HG02610 (cell line): Measurements from ENCODE around the gene OLFM1.
"Not testable (repeated sequence)": the region's sequence is repeated elsewhere in the genome, so short reads cannot be mapped to it uniquely, and the experiment has no call there.

ENCODE experiments used
- ATAC-seq: cut with Tn5 transposase; IDR thresholded peaks from one replicate; pipeline ENCODE4 v1.9.1; 2021; ENCODE audit warnings: mild to moderate bottlenecking, moderate library complexity; ENCODE audit not compliant: unreplicated experiment

Gene OLFM1

DNA sequence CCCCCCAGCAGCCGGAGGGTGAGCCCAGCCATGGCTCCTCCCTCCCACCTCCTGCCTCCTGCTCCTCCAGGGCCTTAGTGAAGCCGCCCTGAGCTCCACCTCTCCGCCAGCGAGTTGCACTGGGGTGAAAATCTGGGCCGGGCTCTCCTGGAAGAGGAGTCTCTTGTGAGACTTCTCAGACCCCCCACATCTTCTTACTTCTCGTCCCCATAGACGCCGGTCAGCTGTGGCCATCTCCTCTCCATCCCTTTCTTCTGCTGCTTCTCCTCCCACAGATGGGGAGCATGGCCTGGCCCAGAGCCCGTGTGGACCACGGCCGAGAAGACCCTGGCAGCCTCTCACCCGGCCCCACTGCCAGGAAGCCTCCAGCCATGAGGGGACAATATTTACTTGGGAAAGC lies 17.3 kb downstream of the OLFM1 start:
- ATAC-seq, result no peak

DNA sequence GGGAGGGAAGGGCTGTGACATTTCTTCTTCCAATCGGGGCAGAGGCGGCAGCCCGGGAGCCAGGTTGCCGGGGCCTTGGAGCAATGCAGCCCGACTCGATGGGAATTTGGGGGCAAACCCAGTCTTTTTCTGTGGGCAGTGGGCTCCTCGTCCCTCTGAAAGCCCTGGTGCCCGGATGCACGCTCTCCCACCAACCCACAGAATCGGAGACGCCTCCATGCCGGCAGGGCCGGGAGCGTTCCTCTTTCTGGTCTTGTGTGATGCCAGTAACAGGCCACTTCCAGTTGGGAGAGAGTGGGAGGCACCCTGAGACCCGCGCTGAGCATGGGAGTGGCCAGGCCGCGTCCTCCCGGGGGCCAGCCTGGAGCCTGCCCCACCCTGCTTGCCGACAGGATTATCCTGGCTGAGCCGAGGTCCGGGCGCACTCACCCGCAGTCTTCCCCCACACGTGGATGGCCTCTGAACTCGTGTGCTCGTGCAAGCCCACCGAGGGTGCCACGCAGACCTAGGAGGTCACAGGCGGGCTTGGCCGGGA lies 17.8 kb downstream of the OLFM1 start:
- ATAC-seq, result no peak

DNA sequence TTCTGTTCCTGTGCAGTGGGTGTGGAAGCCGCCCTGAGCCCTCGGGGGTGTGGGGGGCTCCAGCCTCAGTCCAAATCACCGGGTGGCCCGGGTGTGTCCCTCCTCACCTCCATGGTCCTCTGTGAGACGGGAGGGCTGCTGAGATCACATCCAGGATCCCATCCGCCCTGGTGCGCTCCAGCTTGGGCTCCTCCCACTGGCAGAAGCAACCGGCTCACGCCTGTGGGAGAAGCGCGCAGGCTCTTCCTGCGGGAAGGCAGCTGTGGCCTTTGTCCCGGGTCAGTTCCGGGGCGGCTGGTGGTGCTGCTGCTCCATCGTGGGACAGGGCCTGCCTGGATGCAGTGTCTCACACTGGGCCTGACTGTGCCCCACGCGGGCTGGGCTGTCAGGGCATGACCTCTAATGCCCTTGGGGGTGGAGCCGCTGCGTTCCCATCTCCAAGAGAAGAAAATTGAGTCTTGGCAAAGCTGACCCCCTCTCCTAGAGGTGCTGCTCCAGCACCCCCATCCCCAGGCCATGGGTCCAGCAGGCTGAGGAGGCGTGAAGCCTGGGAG lies 18.5 kb downstream of the OLFM1 start:
- ATAC-seq, result no peak

GRCh38 chr9:135106551-135107270 lies 19.2 kb downstream of the OLFM1 start:
- ATAC-seq, result no peak

DNA sequence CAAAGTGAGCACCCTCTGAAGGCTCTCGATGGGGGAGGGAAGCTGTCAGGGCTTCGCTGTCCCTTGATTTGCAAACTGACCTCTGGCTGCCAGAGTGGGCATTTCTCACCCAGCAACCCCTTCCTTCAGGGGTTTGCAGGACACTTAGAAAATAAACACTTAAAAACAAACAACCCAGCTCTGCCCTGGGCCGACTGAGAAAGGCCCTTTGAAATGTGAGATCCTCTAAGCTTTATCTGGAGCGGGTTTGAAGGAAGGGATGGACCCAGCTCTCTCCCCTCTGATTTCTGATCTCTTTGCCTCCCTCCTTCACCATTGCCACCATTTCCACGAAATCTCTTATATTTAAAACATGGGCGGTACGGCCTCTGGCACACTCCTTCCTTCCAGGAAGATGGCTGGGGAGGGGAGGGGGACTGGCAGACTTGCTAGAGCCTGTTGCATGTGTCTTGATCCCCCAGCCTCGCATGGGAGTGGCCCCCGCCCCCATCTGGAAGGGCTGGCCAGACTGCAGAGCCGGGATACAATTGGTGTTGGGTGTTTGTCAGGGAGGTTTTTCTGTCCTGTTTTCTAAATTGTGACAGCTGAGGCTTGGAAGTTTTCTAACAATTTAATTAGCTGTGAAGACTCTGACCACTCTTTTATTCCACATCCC lies 20.2 kb downstream of the OLFM1 start:
- no peak for ATAC-seq

- no peak for ATAC-seq
Observed at GRCh38 chr9:135108831-135109510, 21.5 kb downstream of the OLFM1 start.

GRCh38 chr9:135109650-135110049 lies 22.2 kb downstream of the OLFM1 start:
- ATAC-seq, result no peak

DNA sequence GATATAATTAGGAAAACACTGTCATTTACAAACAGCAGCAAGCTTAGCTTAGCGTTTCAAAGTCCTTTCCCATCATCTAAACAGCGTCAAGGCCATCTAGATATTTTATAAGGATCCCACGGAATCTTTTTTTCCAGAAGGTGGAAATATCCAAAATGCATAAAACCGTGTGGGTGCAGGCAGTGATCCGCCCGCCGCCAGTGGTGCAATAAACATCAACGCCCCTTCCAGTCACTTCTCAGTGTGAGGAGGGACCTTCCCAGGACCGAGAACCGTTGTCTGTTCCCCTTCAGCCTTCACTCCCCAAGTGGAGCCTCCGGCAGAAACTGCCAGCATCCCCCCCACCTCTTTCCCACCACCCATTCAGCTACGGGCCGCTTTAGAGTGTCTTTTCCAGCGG lies 22.9 kb downstream of the OLFM1 start:
- ATAC-seq, result no peak

DNA sequence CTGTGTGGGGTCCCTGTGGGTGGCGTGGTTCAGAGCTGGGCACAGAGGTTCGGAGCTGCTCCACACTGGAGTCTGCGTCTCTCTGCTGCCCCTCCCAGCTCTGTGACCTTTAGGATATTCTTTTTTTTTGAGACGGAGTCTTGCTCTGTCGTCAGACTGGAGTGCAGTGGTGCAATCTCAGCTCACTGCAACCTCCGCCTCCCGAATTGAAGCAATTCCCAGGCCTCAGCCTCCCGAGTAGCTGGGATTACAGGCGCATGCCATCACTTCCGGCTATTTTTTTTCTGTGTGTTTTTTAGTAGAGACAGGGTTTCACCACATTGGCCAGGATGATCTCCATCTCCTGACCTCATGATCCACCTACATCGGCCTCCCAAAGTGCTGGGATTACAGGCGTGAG lies 24.1 kb downstream of the OLFM1 start:
- ATAC-seq, result not testable (repeated sequence)

GRCh38 chr9:135116371-135116770 lies 28.9 kb downstream of the OLFM1 start:
- ATAC-seq, result no peak

DNA sequence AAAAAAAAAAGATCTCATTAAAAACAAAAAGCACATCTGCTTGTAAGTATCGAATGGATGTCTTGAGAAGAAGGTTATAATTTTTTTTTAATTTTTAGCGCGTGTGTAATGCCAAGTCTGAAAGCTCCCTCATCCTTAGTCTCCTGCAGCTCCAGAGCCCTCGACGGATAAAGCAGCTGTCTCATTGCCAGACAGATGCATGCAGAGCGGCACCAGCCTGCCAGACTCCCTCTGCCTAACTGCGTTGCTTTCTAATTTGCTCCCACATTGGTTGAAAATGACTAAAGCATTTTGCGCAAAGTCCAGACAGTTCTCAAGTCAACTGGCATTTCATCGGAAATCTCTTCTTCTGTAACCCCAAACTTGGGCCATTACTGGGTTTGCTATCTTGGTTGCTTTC lies 29.4 kb downstream of the OLFM1 start:
- ATAC-seq, result no peak

DNA sequence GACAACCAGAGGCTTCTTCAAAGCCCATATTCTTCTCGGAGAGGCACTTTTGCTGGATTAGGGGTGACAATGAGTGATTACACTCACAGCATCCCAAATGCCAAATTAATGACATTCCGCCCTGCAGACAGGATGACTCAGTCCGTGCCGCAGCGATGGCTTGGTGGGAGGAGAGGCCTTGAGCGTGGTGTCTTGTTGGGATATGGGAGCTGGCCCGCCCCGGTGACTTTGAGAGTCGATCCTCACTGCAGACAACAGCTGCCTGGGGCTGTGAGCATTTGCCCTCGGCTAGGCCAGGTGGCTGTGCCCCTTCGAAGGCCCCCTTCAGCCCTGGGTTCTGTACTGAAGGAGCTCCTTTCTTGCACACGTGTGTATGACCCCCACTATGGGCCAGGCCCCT lies 29.8 kb downstream of the OLFM1 start:
- ATAC-seq, result no peak

DNA sequence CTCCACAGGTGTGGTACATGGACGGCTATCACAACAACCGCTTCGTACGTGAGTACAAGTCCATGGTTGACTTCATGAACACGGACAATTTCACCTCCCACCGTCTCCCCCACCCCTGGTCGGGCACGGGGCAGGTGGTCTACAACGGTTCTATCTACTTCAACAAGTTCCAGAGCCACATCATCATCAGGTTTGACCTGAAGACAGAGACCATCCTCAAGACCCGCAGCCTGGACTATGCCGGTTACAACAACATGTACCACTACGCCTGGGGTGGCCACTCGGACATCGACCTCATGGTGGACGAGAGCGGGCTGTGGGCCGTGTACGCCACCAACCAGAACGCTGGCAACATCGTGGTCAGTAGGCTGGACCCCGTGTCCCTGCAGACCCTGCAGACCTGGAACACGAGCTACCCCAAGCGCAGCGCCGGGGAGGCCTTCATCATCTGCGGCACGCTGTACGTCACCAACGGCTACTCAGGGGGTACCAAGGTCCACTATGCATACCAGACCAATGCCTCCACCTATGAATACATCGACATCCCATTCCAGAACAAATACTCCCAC lies 32.1 kb downstream of the OLFM1 start:
- ATAC-seq, result no peak

- ATAC-seq, result no peak
Observed at GRCh38 chr9:135120249-135120648, 32.8 kb downstream of the OLFM1 start.

DNA sequence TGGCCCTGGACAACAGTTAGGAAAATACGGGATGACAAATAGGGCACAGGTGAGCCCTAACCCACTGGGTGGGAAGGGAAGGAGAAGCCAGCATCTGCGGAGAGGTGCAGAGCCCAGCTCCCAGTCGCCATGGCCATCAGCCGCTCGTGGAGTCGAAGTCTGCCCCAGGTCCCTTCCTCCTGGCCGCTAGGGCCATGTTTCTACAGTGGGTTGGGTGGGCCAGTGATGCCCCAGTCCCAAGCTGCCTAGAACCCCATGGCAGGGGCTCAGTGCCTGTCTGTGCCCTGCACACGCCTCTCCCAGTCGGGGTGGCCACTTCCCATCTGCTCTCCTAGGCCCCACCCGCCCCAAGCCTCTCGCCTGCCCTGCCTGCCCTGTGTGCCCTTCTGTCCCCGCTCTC lies 34.8 kb downstream of the OLFM1 start:
- no peak for ATAC-seq

GRCh38 chr9:135123126-135123772 lies 35.8 kb downstream of the OLFM1 start:
- ATAC-seq, result no peak

DNA sequence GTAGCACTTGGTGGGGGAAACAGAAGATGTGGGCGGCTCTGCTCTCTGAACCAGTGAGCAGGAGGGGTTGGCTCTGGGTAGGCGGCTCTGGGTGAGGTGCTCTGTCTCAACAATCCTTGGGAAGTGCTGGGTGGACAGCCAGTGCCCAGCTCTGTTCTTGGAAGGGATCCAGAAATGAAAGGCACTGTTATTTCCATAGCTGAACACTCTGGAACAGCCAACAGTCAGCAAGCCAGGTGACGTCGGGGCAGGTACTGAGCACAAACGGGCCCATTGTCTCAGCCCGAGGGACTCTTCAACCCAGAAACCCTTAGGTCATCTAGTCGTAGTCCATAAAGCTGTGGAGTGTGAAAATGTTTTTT lies 36.3 kb downstream of the OLFM1 start:
- no peak for ATAC-seq

- ATAC-seq, result no peak
Observed at GRCh38 chr9:135126451-135127187, 39.2 kb downstream of the OLFM1 start.

DNA sequence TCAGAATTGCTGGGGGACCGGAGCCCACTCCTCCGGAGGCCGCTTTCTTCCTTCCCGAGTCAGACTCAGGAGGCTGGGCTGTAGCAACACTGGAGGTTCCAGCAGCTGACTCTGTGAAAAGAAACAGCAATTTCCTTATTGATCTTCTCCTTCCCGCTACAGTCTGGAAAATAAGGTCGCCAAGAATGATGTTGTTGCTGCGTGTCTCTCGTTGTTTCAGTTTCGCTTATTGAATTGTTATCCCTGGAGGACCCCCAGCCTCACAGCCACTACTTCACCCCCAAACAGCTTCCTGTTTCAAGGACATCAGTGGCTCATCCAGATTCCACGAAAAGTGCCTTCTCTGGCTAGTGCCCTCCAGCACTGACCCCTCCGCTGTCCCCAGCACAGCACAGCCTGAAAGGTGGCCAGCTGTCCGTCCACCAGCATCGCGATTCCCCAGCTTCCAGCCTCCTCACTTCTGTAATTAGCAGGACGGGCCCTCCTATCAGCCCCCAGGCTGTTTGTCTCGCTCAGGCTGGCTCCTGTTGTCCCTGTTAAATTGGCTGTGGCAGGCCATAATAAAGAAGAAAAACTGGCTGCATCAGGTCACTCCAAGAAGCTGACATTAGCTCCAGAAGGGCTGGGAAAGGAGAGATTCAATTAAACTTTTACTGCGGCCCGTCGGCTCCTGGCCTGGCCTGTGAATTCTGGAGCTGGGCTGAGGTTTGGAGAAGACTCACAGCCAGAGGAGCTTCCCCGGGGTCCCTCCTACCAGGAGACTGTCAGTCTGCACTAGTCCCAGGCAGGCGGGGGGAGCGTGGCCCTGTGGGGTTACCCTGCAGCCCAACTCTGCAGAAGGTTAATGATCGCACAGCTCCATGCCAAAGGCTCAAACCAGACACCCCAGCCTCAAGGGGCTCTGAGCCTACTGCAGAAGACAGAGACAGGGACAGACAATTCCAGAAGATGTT lies 40.5 kb downstream of the OLFM1 start:
- no peak for ATAC-seq
